Measurements from ENCODE around the gene MYMX. TPM values are rescaled to one million over a fixed set of nuclear protein-coding genes. Genes with fewer than 3 reads are reported as not detected.

MYMX gene
- total and polyA plus RNA-seq, 2 of the 13 experiments (the other 11 are each of a cell fraction or from before 2014, with no cell fraction given): not detected

DNA sequence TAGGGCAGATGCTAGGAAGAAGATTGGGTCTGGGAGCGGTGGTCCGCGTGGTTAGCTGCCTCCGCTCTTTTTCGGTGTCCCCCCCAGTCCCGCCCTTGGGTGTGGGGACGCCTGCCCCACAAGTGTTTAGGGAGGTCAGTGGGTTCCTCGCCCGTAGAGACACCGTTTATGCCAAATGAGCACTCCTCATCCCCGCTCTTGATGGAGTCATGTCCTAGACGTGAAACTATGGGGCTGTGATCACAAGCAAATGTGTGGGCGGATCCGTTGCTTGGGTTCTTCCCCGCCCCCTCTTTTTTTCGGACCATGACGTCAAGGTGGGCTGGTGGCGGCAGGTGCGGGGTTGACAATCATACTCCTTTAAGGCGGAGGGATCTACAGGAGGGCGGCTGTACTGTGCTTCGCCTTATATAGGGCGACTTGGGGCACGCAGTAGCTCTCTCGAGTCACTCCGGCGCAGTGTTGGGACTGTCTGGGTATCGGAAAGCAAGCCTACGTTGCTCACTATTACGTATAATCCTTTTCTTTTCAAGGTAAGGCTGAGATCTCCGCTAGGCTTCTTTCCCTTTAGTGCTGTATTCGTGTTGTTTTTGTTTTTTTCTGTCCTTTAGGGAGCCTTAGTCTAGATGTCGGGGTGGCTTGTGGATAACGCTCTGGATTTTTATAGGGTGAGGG lies 30.1 kb downstream of the MYMX start, which contains the start of gene HSP90AB1 (continued):
- TF ChIP-seq, protein P1, sequence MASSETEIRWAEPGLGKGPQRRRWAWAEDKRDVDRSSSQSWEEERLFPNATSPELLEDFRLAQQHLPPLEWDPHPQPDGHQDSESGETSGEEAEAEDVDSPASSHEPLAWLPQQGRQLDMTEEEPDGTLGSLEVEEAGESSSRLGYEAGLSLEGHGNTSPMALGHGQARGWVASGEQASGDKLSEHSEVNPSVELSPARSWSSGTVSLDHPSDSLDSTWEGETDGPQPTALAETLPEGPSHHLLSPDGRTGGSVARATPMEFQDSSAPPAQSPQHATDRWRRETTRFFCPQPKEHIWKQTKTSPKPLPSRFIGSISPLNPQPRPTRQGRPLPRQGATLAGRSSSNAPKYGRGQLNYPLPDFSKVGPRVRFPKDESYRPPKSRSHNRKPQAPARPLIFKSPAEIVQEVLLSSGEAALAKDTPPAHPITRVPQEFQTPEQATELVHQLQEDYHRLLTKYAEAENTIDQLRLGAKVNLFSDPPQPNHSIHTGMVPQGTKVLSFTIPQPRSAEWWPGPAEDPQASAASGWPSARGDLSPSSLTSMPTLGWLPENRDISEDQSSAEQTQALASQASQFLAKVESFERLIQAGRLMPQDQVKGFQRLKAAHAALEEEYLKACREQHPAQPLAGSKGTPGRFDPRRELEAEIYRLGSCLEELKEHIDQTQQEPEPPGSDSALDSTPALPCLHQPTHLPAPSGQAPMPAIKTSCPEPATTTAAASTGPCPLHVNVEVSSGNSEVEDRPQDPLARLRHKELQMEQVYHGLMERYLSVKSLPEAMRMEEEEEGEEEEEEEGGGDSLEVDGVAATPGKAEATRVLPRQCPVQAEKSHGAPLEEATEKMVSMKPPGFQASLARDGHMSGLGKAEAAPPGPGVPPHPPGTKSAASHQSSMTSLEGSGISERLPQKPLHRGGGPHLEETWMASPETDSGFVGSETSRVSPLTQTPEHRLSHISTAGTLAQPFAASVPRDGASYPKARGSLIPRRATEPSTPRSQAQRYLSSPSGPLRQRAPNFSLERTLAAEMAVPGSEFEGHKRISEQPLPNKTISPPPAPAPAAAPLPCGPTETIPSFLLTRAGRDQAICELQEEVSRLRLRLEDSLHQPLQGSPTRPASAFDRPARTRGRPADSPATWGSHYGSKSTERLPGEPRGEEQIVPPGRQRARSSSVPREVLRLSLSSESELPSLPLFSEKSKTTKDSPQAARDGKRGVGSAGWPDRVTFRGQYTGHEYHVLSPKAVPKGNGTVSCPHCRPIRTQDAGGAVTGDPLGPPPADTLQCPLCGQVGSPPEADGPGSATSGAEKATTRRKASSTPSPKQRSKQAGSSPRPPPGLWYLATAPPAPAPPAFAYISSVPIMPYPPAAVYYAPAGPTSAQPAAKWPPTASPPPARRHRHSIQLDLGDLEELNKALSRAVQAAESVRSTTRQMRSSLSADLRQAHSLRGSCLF (CRISPR knock-in tag; IDR thresholded peaks at IDR 0.05; ENCODE audit: borderline replicate concordance): peak; percentile 92; the same call in 1 of the 2 replicates
- TF ChIP-seq ZMYM3 (CRISPR knock-in tag; IDR thresholded peaks at IDR 0.05): no peak
- TF ChIP-seq ZNF607 (CRISPR knock-in tag; IDR thresholded peaks at IDR 0.05; ENCODE audit: borderline replicate concordance): 0 out of 2 replicates have a peak, but pooled peaks have one; percentile 35
- no peak for TF ChIP-seq HMGA1 (CRISPR knock-in tag; conservative IDR thresholded peaks at IDR 0.05)
- 0 out of 2 replicates have a peak, but pooled peaks have one; percentile 46 for TF ChIP-seq ZNF615 (CRISPR knock-in tag; IDR thresholded peaks at IDR 0.05; ENCODE audit: borderline replicate concordance)
- TF ChIP-seq HDAC1 (CRISPR knock-in tag; IDR thresholded peaks at IDR 0.05): peak; percentile 66
- TF ChIP-seq, protein P2, sequence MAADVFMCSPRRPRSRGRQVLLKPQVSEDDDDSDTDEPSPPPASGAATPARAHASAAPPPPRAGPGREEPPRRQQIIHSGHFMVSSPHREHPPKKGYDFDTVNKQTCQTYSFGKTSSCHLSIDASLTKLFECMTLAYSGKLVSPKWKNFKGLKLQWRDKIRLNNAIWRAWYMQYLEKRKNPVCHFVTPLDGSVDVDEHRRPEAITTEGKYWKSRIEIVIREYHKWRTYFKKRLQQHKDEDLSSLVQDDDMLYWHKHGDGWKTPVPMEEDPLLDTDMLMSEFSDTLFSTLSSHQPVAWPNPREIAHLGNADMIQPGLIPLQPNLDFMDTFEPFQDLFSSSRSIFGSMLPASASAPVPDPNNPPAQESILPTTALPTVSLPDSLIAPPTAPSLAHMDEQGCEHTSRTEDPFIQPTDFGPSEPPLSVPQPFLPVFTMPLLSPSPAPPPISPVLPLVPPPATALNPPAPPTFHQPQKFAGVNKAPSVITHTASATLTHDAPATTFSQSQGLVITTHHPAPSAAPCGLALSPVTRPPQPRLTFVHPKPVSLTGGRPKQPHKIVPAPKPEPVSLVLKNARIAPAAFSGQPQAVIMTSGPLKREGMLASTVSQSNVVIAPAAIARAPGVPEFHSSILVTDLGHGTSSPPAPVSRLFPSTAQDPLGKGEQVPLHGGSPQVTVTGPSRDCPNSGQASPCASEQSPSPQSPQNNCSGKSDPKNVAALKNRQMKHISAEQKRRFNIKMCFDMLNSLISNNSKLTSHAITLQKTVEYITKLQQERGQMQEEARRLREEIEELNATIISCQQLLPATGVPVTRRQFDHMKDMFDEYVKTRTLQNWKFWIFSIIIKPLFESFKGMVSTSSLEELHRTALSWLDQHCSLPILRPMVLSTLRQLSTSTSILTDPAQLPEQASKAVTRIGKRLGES (CRISPR knock-in tag; IDR thresholded peaks at IDR 0.05; ENCODE audit: borderline replicate concordance): peak; percentile 84; the same call in 1 of the 2 replicates
- TF ChIP-seq ZFP1 (CRISPR knock-in tag; IDR thresholded peaks at IDR 0.05): no peak; the same call in 1 of the 2 replicates
- TF ChIP-seq ZBTB3 (CRISPR knock-in tag; IDR thresholded peaks at IDR 0.05; ENCODE audit: borderline replicate concordance, low read depth): no peak
- TF ChIP-seq ZNF501 (CRISPR knock-in tag; IDR thresholded peaks at IDR 0.05): 0 out of 2 replicates have a peak, but pooled peaks have one; percentile 19
- no peak; the same call in none of the 2 replicates for TF ChIP-seq ZZZ3 (CRISPR knock-in tag; IDR thresholded peaks at IDR 0.05; ENCODE audit: borderline replicate concordance)
- TF ChIP-seq, protein P3, sequence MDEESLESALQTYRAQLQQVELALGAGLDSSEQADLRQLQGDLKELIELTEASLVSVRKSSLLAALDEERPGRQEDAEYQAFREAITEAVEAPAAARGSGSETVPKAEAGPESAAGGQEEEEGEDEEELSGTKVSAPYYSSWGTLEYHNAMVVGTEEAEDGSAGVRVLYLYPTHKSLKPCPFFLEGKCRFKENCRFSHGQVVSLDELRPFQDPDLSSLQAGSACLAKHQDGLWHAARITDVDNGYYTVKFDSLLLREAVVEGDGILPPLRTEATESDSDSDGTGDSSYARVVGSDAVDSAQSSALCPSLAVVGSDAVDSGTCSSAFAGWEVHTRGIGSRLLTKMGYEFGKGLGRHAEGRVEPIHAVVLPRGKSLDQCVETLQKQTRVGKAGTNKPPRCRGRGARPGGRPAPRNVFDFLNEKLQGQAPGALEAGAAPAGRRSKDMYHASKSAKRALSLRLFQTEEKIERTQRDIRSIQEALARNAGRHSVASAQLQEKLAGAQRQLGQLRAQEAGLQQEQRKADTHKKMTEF (CRISPR knock-in tag; IDR thresholded peaks at IDR 0.05): peak; percentile 22; the same call in 1 of the 2 replicates
- peak; percentile 96 for TF ChIP-seq XBP1 (CRISPR knock-in tag; IDR thresholded peaks at IDR 0.05)
- no peak for TF ChIP-seq MBD4 (IDR thresholded peaks at IDR 0.05; ENCODE audit: borderline replicate concordance, low read length)
- no peak for TF ChIP-seq KDM4B (CRISPR knock-in tag; IDR thresholded peaks at IDR 0.05)
- TF ChIP-seq, protein P4, sequence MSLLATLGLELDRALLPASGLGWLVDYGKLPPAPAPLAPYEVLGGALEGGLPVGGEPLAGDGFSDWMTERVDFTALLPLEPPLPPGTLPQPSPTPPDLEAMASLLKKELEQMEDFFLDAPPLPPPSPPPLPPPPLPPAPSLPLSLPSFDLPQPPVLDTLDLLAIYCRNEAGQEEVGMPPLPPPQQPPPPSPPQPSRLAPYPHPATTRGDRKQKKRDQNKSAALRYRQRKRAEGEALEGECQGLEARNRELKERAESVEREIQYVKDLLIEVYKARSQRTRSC (CRISPR knock-in tag; IDR thresholded peaks at IDR 0.05; ENCODE audit: low read depth): no peak; the same call in 1 of the 2 replicates
